Ascending aorta (tissue), 2 donors: Measurements from ENCODE around the gene TACC2. TPM values are rescaled to one million over a fixed set of nuclear protein-coding genes. Genes with fewer than 3 reads are reported as not detected.

Experiments
- DNase-seq, 2 donors: peaks; one replicate each; pipeline ENCODE4 v3.0.0-alpha.2; 2019; ENCODE audit warnings: low spot score in 2 of 2
- H3K27ac ChIP-seq, 2 donors: fragments of 200-600 bp; sonication (generic); one replicate each; pipeline ENCODE4 v1.5.1; 2016 to 2017; ENCODE audit warnings: mild to moderate bottlenecking in 1 of 2
- H3K27me3 ChIP-seq: fragments of 200-600 bp; sonication (generic); one replicate; pipeline ENCODE4 v1.5.1; 2017
- H3K36me3 ChIP-seq, 2 donors: fragments of 200-600 bp; sonication (generic); one replicate each; pipeline ENCODE4 v1.5.1; 2016
- H3K4me1 ChIP-seq, 2 donors: fragments of 200-600 bp; sonication (generic); one replicate each; pipeline ENCODE4 v1.5.1; 2016 to 2017; ENCODE audit warnings: mild to moderate bottlenecking in 1 of 2
- H3K4me3 ChIP-seq, 2 donors: fragments of 200-600 bp; sonication (generic); one replicate each; pipeline ENCODE4 v1.5.1; 2016 to 2017; ENCODE audit warnings: mild to moderate bottlenecking in 1 of 2
- H3K9me3 ChIP-seq, 2 donors: fragments of 200-600 bp; sonication (generic); one replicate each; pipeline ENCODE4 v1.5.1; 2016
- intact Hi-C: fragments of 100-400 bp; cut with DNase I; formaldehyde crosslinking; loops from one replicate; pipeline ENCODE4 v1.15.1; 2023
- total RNA-seq: library from RNA; depleted of rRNA; stranded (reverse); fragments of >200 nt; gene quantifications from one replicate; pipeline ENCODE4 v1.1.0, GENCODE V29; 2016
- TF ChIP-seq, protein P1 (sequence below), 3 experiments: fragments of 200-600 bp in 2 of 3; fragments of 450-650 bp in 1 of 3; sonication (generic) in 2 of 3; IDR thresholded peaks; one replicate each; pipeline ENCODE4 v1.5.1; 2016 to 2019; ENCODE audit warnings: antibody characterized with exemption in 3 of 3, mild to moderate bottlenecking in 1 of 3, moderate library complexity in 1 of 3

TACC2 gene
- total RNA-seq, 1 donor from 2014 or later = 69.1 TPM

DNA sequence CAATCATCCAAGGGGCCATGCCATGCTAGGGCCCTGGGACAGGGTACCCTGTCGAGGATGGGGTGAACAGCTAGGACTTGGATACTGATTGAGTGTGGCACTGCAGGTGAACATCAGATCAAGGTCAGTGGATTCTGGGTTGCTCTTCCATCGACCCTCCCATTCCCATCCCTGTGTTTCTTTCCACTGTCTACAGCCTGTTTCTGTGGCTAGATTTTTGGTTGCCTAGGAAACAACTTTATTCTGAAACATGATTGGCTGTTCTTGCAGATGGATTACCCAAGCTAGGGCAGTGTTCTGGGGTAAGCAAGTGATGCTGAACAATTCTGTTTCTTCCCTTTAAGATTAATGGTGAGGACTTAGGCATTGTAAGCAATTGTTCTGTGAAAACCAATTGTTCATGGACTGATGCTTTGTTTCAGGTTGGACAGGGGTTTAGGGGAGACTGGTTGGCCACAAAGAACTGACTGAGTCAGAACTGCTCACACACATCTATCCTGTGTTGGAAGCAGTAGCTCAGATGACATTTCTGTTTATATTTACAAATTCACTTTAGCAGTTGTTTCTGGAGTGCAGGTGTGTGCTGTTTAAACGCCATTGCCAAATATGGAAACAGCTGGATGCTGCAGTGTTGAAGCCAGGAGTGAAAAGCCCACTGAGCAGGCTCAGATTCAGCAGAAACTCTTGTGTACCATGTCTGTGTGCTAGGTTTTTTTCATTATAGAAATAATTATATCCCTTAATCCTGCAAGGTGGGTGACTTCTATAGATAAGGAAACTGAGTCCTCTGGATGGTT lies 179.8 kb downstream of the TACC2 start:
- no peaks in the 10 kb centered on the region for H3K27me3 ChIP-seq
- H3K4me3 ChIP-seq = no peak overlapping the region
- intact Hi-C loops = no loop called here
- H3K9me3 ChIP-seq = no peaks in the 10 kb centered on the region
- H3K4me1 ChIP-seq = peaks cover 0 to 11% of the 10 kb centered on the region in 2 donors
- H3K27ac ChIP-seq = peak overlapping the region in 1 of 2 donors; percentile 1
- peaks cover 0 to 5% of the 10 kb centered on the region in 2 donors for H3K36me3 ChIP-seq
- TF ChIP-seq, protein P1, sequence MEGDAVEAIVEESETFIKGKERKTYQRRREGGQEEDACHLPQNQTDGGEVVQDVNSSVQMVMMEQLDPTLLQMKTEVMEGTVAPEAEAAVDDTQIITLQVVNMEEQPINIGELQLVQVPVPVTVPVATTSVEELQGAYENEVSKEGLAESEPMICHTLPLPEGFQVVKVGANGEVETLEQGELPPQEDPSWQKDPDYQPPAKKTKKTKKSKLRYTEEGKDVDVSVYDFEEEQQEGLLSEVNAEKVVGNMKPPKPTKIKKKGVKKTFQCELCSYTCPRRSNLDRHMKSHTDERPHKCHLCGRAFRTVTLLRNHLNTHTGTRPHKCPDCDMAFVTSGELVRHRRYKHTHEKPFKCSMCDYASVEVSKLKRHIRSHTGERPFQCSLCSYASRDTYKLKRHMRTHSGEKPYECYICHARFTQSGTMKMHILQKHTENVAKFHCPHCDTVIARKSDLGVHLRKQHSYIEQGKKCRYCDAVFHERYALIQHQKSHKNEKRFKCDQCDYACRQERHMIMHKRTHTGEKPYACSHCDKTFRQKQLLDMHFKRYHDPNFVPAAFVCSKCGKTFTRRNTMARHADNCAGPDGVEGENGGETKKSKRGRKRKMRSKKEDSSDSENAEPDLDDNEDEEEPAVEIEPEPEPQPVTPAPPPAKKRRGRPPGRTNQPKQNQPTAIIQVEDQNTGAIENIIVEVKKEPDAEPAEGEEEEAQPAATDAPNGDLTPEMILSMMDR (IDR thresholded peaks at IDR 0.05) = no peak
- no peak for DNase-seq

DNA sequence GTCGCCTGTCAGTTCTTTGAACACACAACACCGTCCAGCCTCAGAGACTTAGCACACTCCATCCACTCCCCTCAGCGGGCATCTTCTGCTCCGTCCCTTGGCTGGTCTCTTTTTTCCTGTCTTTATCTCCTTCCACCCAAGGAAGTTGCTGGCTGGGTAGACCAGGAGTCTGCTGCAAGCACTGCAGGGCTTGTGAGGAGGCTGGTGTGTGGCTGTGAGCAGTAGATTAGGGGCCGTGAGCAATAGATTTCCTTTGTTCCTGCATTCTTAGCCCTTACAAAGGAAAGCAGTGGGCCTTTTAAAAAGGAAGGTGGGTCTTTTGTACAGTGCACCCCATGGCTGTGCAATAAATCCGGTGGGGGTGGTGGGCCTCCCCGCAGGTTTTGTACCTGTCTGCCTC lies 181.8 kb downstream of the TACC2 start:
- no peak overlapping the region for H3K27ac ChIP-seq
- peaks cover 0 to 5% of the 10 kb centered on the region in 2 donors for H3K36me3 ChIP-seq
- no peaks in the 10 kb centered on the region for H3K27me3 ChIP-seq
- no peak overlapping the region for H3K4me3 ChIP-seq
- DNase-seq = no peak
- TF ChIP-seq, protein P1 (IDR thresholded peaks at IDR 0.05) = no peak
- peaks cover 0 to 9% of the 10 kb centered on the region in 2 donors for H3K4me1 ChIP-seq
- no peaks in the 10 kb centered on the region for H3K9me3 ChIP-seq
- intact Hi-C loops = no loop called here

DNA sequence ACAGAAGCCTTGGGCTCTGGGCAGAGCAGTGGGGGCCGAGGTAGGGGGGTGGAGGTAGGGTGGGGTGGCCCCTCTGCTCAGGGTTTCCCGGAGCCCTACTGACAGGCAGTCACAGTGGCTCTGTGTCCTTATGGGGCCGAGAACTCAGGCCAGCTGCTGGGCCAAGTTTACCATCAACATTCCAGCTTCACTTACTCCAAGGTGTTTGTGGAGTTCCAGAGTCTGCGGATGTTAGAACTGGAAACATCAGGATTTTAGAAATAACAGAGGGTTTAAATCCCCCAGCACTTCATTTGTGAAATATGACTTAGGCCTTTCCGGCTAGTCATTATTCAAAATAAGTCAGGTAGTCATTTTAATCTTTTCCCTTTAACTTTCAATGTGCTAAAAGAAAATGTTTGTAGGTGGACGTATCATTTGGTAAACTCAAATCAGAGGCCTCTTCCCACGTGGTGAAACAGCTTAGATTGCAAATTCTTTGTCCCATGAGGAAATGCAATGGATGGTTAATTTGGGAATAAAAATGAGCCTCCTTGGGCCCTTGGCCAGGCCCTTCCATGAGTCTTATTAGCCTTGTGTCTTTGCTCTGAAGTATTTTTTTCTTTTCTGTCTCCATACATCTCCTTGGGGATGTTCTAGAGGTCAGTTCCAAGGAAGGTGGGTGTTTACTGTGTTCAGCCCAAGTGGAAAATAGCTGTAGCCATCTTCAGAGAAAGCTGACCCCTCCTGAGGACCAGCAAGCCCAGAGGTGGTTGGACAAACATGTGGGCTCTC lies 182.5 kb downstream of the TACC2 start:
- TF ChIP-seq, protein P1 (IDR thresholded peaks at IDR 0.05) = no peak
- no peak overlapping the region for H3K27ac ChIP-seq
- H3K4me3 ChIP-seq = no peak overlapping the region
- H3K36me3 ChIP-seq = peaks cover 0 to 5% of the 10 kb centered on the region in 2 donors
- no peaks in the 10 kb centered on the region for H3K27me3 ChIP-seq
- intact Hi-C loops = no loop called here
- peaks cover 0 to 9% of the 10 kb centered on the region in 2 donors for H3K4me1 ChIP-seq
- no peak for DNase-seq
- no peaks in the 10 kb centered on the region for H3K9me3 ChIP-seq

DNA sequence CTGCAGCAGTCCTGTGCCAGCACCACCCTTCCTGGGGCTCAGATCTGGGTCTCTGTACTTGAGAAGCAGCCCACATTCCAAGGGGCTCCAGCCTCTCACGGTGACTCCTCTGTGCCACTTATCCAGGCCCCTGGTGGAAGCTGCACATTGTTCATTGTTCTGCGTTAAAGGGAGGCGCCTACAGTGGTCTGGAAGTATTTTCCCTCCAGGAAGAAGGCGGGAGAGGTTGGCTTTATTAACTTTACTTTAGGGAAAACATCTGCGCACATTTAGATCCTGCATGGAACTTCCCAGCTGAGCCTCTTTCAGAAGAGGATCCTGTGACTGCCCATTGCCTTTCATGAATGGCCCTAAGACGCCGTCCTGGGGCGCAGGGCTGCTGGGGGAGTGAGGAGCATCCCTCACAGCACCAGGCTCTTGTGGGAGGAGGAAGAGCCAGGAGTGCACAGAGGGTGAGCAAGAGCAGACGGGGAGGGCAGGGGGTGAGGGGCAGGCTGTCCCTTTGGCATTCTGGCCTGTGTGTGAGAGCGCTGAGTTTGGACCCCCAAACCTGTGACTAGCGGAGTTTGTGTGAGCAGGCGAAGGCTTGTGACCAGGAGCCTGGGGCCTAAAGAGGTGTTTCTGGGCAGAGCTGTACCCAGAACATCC lies 183.5 kb downstream of the TACC2 start:
- Histone ChIP-seq H3K4me3 (no peak overlapping the region), H3K27ac (no peak overlapping the region), H3K9me3 (no peaks in the 10 kb centered on the region), H3K36me3 (peaks cover 0 to 5% of the 10 kb centered on the region in 2 donors), H3K4me1 (peaks cover 0 to 9% of the 10 kb centered on the region in 2 donors), H3K27me3 (no peaks in the 10 kb centered on the region)
- no peak for DNase-seq
- TF ChIP-seq, protein P1 (IDR thresholded peaks at IDR 0.05) = no peak
- intact Hi-C loops = no loop called here

DNA sequence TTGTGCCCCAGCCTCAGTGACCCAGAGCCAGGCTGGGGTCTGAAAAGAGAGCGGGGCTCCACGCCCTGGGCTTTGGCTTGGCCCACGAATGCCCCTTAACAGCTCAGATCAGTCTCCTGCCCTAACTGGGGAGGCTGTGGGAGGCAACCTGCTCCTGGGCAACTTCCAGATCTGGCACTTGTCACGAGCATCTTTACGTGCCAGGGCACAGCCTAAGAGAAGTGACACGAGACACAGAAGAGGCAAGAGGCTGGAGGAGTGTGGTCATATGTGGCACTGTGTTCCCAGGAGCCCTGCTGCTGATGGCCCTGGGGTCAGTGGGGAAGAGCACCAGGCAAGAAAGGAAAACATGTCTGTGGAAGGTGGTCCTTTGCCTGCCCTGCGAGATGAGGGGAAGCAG lies 184.4 kb downstream of the TACC2 start:
- Histone ChIP-seq H3K27me3 (no peaks in the 10 kb centered on the region), H3K4me1 (peaks cover 0 to 9% of the 10 kb centered on the region in 2 donors), H3K4me3 (no peak overlapping the region), H3K36me3 (peaks cover 0 to 5% of the 10 kb centered on the region in 2 donors), H3K27ac (no peak overlapping the region), H3K9me3 (no peaks in the 10 kb centered on the region)
- no peak for DNase-seq
- TF ChIP-seq, protein P1 (IDR thresholded peaks at IDR 0.05) = no peak
- intact Hi-C loops = no loop called here
